Raji (cell line): Measurements from ENCODE around the gene SLC25A21.

Source experiments
- POLR2A ChIP-seq: IDR thresholded peaks from 2 replicates; pipeline ENCODE4 v1.6.1; 2011; ENCODE audit warnings: low read depth, low read length, control low read depth; ENCODE audit not compliant: insufficient read depth

The SLC25A21 gene

GRCh38 chr14:36935976-36936678 lies 236.3 kb downstream of the SLC25A21 start:
- TF ChIP-seq POLR2A = no peak

- TF ChIP-seq POLR2A = no peak
These were observed 238.1 kb downstream of the SLC25A21 start for GRCh38 chr14:36934304-36934703.

- TF ChIP-seq POLR2A = no peak
These were observed 240.6 kb downstream of the SLC25A21 start for GRCh38 chr14:36931791-36932190.

GRCh38 chr14:36928432-36928831 lies 244.0 kb downstream of the SLC25A21 start:
- TF ChIP-seq POLR2A = no peak

- TF ChIP-seq POLR2A = no peak
These were observed 247.3 kb downstream of the SLC25A21 start for GRCh38 chr14:36925094-36925493.

- no peak for TF ChIP-seq POLR2A
These were observed 255.7 kb downstream of the SLC25A21 start for GRCh38 chr14:36916668-36917067.

GRCh38 chr14:36915081-36915480 lies 257.3 kb downstream of the SLC25A21 start:
- TF ChIP-seq POLR2A = no peak

GRCh38 chr14:36910578-36910977 lies 261.8 kb downstream of the SLC25A21 start:
- no peak for TF ChIP-seq POLR2A

GRCh38 chr14:36905272-36905888 lies 267.0 kb downstream of the SLC25A21 start:
- TF ChIP-seq POLR2A = no peak

GRCh38 chr14:36901861-36902260 lies 270.5 kb downstream of the SLC25A21 start:
- no peak for TF ChIP-seq POLR2A

- TF ChIP-seq POLR2A = no peak
These were observed 271.6 kb downstream of the SLC25A21 start for GRCh38 chr14:36900846-36901245.

DNA sequence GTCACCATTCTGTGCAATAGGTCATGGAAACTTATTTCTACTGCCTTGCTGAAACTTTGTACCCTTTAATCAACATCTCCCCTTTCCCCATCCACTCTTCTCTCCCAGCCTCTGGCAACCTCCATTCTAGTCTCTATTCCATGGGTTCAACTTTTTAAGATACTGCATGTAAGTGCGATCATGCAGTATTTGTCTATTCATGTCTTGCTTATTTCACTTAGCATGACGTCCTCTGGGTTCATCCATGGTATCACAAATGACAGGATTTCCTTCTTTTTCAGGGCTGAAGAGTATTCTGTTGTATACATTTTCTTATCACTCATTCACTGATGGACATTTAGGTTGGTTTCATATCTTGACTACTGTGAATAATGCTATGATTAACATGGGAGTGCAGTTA lies 288.4 kb downstream of the SLC25A21 start:
- TF ChIP-seq POLR2A = no peak

- no peak for TF ChIP-seq POLR2A
These were observed 292.1 kb downstream of the SLC25A21 start for GRCh38 chr14:36880276-36880675.

GRCh38 chr14:36879558-36879957 lies 292.8 kb downstream of the SLC25A21 start:
- no peak for TF ChIP-seq POLR2A

DNA sequence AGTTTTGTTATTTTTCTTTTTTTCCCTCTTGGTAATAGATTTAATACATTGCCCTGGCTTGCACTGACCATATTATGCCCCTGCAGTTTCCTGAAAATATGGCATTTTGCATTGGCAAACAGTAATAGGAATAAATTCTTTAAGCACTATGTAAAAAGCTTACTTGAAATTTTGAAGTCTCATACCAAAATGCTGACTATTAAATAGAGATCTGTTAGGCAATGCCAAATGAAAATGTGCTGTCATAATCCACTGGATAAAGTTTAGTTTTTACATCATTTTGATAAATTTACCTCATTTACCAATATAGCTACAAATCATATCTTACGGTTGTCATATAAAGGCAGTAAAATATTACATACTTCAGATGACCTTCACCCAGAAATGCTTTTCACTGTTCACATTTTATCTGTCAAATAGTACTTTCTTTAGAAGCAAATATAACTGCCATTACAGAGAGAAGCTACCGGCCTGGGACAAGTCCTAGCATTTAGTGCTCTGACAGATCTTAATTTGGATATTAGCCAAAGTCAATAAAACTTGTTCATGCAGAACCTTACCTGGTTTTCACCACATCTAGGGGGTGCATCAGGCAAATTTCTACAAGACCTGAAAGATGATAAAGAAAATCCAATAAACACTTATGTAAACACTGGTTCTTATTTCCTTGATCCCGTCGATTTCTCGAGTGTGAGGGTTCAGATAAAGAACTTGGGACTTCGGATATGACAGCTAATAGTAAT lies 297.8 kb downstream of the SLC25A21 start:
- TF ChIP-seq POLR2A = no peak

- TF ChIP-seq POLR2A = no peak
These were observed 301.6 kb downstream of the SLC25A21 start for GRCh38 chr14:36870776-36871175.
